NT2/D1 (cell line): Measurements from ENCODE around the gene PRDM11.

ENCODE experiments used
- DNase-seq: peaks from one replicate; pipeline ENCODE4 v3.0.0-alpha.2; 2011; ENCODE audit warnings: low read depth, low spot score
- H3K27me3 ChIP-seq: 2 replicates; pipeline ENCODE4 v1.6.0; 2011; ENCODE audit warnings: mild to moderate bottlenecking; ENCODE audit not compliant: insufficient read length, insufficient read depth
- H3K36me3 ChIP-seq: 2 replicates; pipeline ENCODE4 v1.6.1; 2011; ENCODE audit warnings: mild to moderate bottlenecking, low read length, mixed read lengths; ENCODE audit not compliant: insufficient read depth, insufficient read length
- H3K4me1 ChIP-seq: 2 replicates; pipeline ENCODE4 v1.5.1; 2011; ENCODE audit not compliant: insufficient read depth, insufficient read length
- H3K4me3 ChIP-seq: 2 replicates; pipeline ENCODE4 v1.5.1; 2011; ENCODE audit warnings: low read depth; ENCODE audit not compliant: insufficient read length
- H3K9ac ChIP-seq: 2 replicates; pipeline ENCODE4 v1.6.0; 2011; ENCODE audit warnings: low read depth; ENCODE audit not compliant: insufficient read length
- H3K9me3 ChIP-seq: 2 replicates; pipeline ENCODE4 v1.5.1; 2011; ENCODE audit warnings: mild to moderate bottlenecking, low read length; ENCODE audit not compliant: insufficient read depth
- SUZ12 ChIP-seq: IDR thresholded peaks from 2 replicates; pipeline ENCODE4 v1.6.1; 2011; ENCODE audit not compliant: insufficient read length, insufficient read depth; ENCODE audit errors: extremely low read depth
- YY1 ChIP-seq: IDR thresholded peaks from 2 replicates; pipeline ENCODE4 v1.6.1; 2011; ENCODE audit not compliant: insufficient read length, insufficient read depth
- ZNF274 ChIP-seq: IDR thresholded peaks from 2 replicates; pipeline ENCODE4 v1.6.1; 2011; ENCODE audit warnings: mild to moderate bottlenecking, low read depth, low read length

PRDM11 gene

GRCh38 chr11:45159781-45160365 lies 13.4 kb downstream of the PRDM11 start:
- TF ChIP-seq ZNF274 (no peak), SUZ12 (no peak), YY1 (no peak)
- Histone ChIP-seq H3K9ac (no peak overlapping the region), H3K4me1 (peaks cover 26% of the 10 kb centered on the region), H3K36me3 (no peaks in the 10 kb centered on the region), H3K9me3 (no peaks in the 10 kb centered on the region), H3K27me3 (no peaks in the 10 kb centered on the region), H3K4me3 (no peak overlapping the region)
- DNase-seq, result no peak

GRCh38 chr11:45161252-45162063 lies 15.0 kb downstream of the PRDM11 start:
- H3K36me3 ChIP-seq, result no peaks in the 10 kb centered on the region
- no peak overlapping the region for H3K4me3 ChIP-seq
- no peaks in the 10 kb centered on the region for H3K27me3 ChIP-seq
- peak overlapping the region; percentile 23 for H3K9ac ChIP-seq
- H3K4me1 ChIP-seq, result peaks cover 20% of the 10 kb centered on the region
- TF ChIP-seq YY1 (no peak), SUZ12 (no peak), ZNF274 (no peak)
- no peak for DNase-seq
- no peaks in the 10 kb centered on the region for H3K9me3 ChIP-seq

GRCh38 chr11:45162064-45162375 lies 15.6 kb downstream of the PRDM11 start:
- TF ChIP-seq ZNF274 (no peak), SUZ12 (no peak), YY1 (no peak)
- Histone ChIP-seq H3K4me3 (no peak overlapping the region), H3K27me3 (no peaks in the 10 kb centered on the region), H3K9ac (no peak overlapping the region), H3K4me1 (peaks cover 20% of the 10 kb centered on the region), H3K36me3 (no peaks in the 10 kb centered on the region), H3K9me3 (no peaks in the 10 kb centered on the region)
- DNase-seq, result no peak

GRCh38 chr11:45162916-45163879 lies 16.8 kb downstream of the PRDM11 start:
- peaks cover 13% of the 10 kb centered on the region for H3K4me1 ChIP-seq
- no peaks in the 10 kb centered on the region for H3K36me3 ChIP-seq
- no peak overlapping the region for H3K4me3 ChIP-seq
- no peaks in the 10 kb centered on the region for H3K27me3 ChIP-seq
- no peaks in the 10 kb centered on the region for H3K9me3 ChIP-seq
- DNase-seq, result no peak
- TF ChIP-seq YY1, result no peak
- no peak for TF ChIP-seq ZNF274
- TF ChIP-seq SUZ12, result no peak
- no peak overlapping the region for H3K9ac ChIP-seq

GRCh38 chr11:45163956-45164575 lies 17.6 kb downstream of the PRDM11 start:
- Histone ChIP-seq H3K9me3 (no peaks in the 10 kb centered on the region), H3K36me3 (no peaks in the 10 kb centered on the region), H3K4me1 (peaks cover 9% of the 10 kb centered on the region), H3K4me3 (no peak overlapping the region), H3K27me3 (no peaks in the 10 kb centered on the region), H3K9ac (no peak overlapping the region)
- TF ChIP-seq YY1, result no peak
- TF ChIP-seq SUZ12, result no peak
- TF ChIP-seq ZNF274, result no peak
- DNase-seq, result no peak

GRCh38 chr11:45165386-45165785 lies 18.9 kb downstream of the PRDM11 start:
- Histone ChIP-seq H3K9me3 (no peaks in the 10 kb centered on the region), H3K9ac (no peak overlapping the region), H3K27me3 (no peaks in the 10 kb centered on the region), H3K4me1 (peaks cover 10% of the 10 kb centered on the region), H3K4me3 (no peak overlapping the region), H3K36me3 (no peaks in the 10 kb centered on the region)
- DNase-seq, result no peak
- TF ChIP-seq ZNF274 (no peak), SUZ12 (no peak), YY1 (no peak)
